Measurements from ENCODE around the gene JRKL. TPM values are rescaled to one million over a fixed set of nuclear protein-coding genes. Genes with fewer than 3 reads are reported as not detected.
A peak's percentile ranks its signal among the peaks of the same experiment; 100 is the strongest.

JRKL gene
- total RNA-seq, 1 experiment from 2014 or later: 13.5 TPM

DNA sequence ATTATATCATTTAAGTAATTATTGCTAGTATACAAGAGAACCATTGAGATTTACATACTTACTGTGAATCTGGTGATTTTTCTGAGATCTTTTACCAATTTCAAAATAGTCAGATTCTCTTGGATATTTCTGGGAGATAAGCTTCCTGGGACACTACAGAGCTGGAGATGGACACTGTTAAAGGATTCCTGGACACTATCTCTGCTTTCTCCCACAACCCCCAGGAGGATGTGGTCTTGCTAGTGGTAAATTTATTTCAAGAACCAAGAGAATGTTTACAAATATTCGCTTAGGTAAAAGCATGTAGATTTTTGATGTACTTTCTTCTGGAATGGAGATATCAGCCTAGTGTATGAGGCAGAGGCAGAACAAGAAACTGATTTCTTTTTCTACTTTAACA, 13.0 kb upstream of the JRKL start:
- ChIA-PET POLR2A (ENCODE audit: unreplicated experiment) (no interaction called here), CTCF (no interaction called here)
- H3K4me1 ChIP-seq (replicated peaks; ENCODE audit: insufficient read depth): no peaks in the 10 kb centered on the region
- no peaks in the 10 kb centered on the region for H3K9me2 ChIP-seq (ENCODE audit: insufficient read depth)
- no peaks in the 10 kb centered on the region; the same call in 1 of the 2 replicates for H3F3A ChIP-seq (ENCODE audit: insufficient read depth, low read depth)
- intact Hi-C loops (cut with micrococcal nuclease; ENCODE audit: unreplicated experiment): no loop called here
- peaks cover 14% of the 10 kb centered on the region; the same call in 1 of the 2 replicates for H3K36me3 ChIP-seq (ENCODE audit: low read depth)
- no peaks in the 10 kb centered on the region for H3K9me3 ChIP-seq (ENCODE audit: insufficient read depth, low read depth)
- no peak overlapping the region for H2AFZ ChIP-seq
- H3K27ac ChIP-seq: no peak overlapping the region
- H3K79me2 ChIP-seq (ENCODE audit: low read depth): no peaks in the 10 kb centered on the region
- H3K4me3 ChIP-seq: no peak overlapping the region
- peak in 1 of 2 experiments; percentile 10 for DNase-seq
- BruUV-seq (replicated peaks): no TSS peak
- H3K27me3 ChIP-seq (ENCODE audit: insufficient read depth, low read depth): no peaks in the 10 kb centered on the region
- no peak overlapping the region for H3K4me2 ChIP-seq
- TF ChIP-seq EZH2 (IDR thresholded peaks at IDR 0.05; ENCODE audit: low read depth): no peak
- TF ChIP-seq, protein P1, sequence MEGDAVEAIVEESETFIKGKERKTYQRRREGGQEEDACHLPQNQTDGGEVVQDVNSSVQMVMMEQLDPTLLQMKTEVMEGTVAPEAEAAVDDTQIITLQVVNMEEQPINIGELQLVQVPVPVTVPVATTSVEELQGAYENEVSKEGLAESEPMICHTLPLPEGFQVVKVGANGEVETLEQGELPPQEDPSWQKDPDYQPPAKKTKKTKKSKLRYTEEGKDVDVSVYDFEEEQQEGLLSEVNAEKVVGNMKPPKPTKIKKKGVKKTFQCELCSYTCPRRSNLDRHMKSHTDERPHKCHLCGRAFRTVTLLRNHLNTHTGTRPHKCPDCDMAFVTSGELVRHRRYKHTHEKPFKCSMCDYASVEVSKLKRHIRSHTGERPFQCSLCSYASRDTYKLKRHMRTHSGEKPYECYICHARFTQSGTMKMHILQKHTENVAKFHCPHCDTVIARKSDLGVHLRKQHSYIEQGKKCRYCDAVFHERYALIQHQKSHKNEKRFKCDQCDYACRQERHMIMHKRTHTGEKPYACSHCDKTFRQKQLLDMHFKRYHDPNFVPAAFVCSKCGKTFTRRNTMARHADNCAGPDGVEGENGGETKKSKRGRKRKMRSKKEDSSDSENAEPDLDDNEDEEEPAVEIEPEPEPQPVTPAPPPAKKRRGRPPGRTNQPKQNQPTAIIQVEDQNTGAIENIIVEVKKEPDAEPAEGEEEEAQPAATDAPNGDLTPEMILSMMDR (conservative IDR thresholded peaks at IDR 0.05): no peak
- no peaks in the 10 kb centered on the region for H4K20me1 ChIP-seq (ENCODE audit: insufficient read depth)

GRCh38 chr11:96384156-96384555, 5.7 kb upstream of the JRKL start:
- H3K4me3 ChIP-seq: no peak overlapping the region
- TF ChIP-seq, protein P1 (conservative IDR thresholded peaks at IDR 0.05): no peak
- TF ChIP-seq EZH2 (IDR thresholded peaks at IDR 0.05; ENCODE audit: low read depth): no peak
- no peaks in the 10 kb centered on the region for H3K27me3 ChIP-seq (ENCODE audit: insufficient read depth, low read depth)
- intact Hi-C loops (cut with micrococcal nuclease; ENCODE audit: unreplicated experiment): no loop called here
- H3K4me2 ChIP-seq: no peak overlapping the region
- peaks cover 11% of the 10 kb centered on the region for H3K4me1 ChIP-seq (replicated peaks; ENCODE audit: insufficient read depth)
- H3F3A ChIP-seq (ENCODE audit: insufficient read depth, low read depth): no peaks in the 10 kb centered on the region
- no peak for DNase-seq
- BruUV-seq (replicated peaks): no TSS peak
- H2AFZ ChIP-seq: no peak overlapping the region
- no peak overlapping the region for H3K27ac ChIP-seq
- H3K9me2 ChIP-seq (ENCODE audit: insufficient read depth): 0 out of 2 replicates have a peak, but pooled peaks cover 3% of the 10 kb centered on the region
- ChIA-PET CTCF (no interaction called here), POLR2A (ENCODE audit: unreplicated experiment) (no interaction called here)
- peaks cover 16% of the 10 kb centered on the region; the same call in 1 of the 2 replicates for H3K36me3 ChIP-seq (ENCODE audit: low read depth)
- H4K20me1 ChIP-seq (ENCODE audit: insufficient read depth): no peaks in the 10 kb centered on the region; the same call in 1 of the 2 replicates
- H3K9me3 ChIP-seq (ENCODE audit: insufficient read depth, low read depth): no peaks in the 10 kb centered on the region
- H3K79me2 ChIP-seq (ENCODE audit: low read depth): peaks cover 24% of the 10 kb centered on the region

- Histone ChIP-seq H3K36me3 (ENCODE audit: low read depth) (peaks cover 8% of the 10 kb centered on the region; the same call in 1 of the 2 replicates), H3K4me3 (no peak overlapping the region), H3F3A (ENCODE audit: insufficient read depth, low read depth) (no peaks in the 10 kb centered on the region), H3K4me2 (no peak overlapping the region), H3K79me2 (ENCODE audit: low read depth) (peaks cover 28% of the 10 kb centered on the region), H3K4me1 (replicated peaks; ENCODE audit: insufficient read depth) (peaks cover 11% of the 10 kb centered on the region), H3K9me3 (ENCODE audit: insufficient read depth, low read depth) (no peaks in the 10 kb centered on the region), H3K27me3 (ENCODE audit: insufficient read depth, low read depth) (no peaks in the 10 kb centered on the region), H3K9me2 (ENCODE audit: insufficient read depth) (0 out of 2 replicates have a peak, but pooled peaks cover 3% of the 10 kb centered on the region), H4K20me1 (ENCODE audit: insufficient read depth) (no peaks in the 10 kb centered on the region; the same call in 1 of the 2 replicates), H2AFZ (no peak overlapping the region), H3K27ac (no peak overlapping the region)
- TF ChIP-seq EZH2 (IDR thresholded peaks at IDR 0.05; ENCODE audit: low read depth): no peak
- TF ChIP-seq, protein P1 (conservative IDR thresholded peaks at IDR 0.05): no peak
- no TSS peak for BruUV-seq (replicated peaks)
- ChIA-PET CTCF (no interaction called here), POLR2A (ENCODE audit: unreplicated experiment) (no interaction called here)
- no peak for DNase-seq
- intact Hi-C loops (cut with micrococcal nuclease; ENCODE audit: unreplicated experiment): no loop called here
These were observed 4.6 kb upstream of the JRKL start for GRCh38 chr11:96385187-96385586.

Data from PC-9 (cell line).